Breast epithelium (tissue), 4 donors: ENCODE measurements around the gene PIGQ. TPM values are rescaled to one million over a fixed set of nuclear protein-coding genes. Genes with fewer than 3 reads are reported as not detected.

Experiments
- DNase-seq, 2 donors: peaks; one replicate each; pipeline ENCODE4 v3.0.0-alpha.2; 2019; ENCODE audit warnings: low spot score in 2 of 2
- H3K27ac ChIP-seq, 2 donors: fragments of 200-600 bp; sonication (generic) in 1 of 2; one replicate each; pipeline ENCODE4 v1.5.1; 2016 to 2019; ENCODE audit warnings: mild to moderate bottlenecking in 1 of 2
- H3K27me3 ChIP-seq, 2 donors: fragments of 200-600 bp; sonication (generic) in 1 of 2; one replicate each; pipeline versions ENCODE4 v1.5.1 to v1.6.0; 2017 to 2019; ENCODE audit warnings: control low read depth in 1 of 2, mild to moderate bottlenecking in 1 of 2
- H3K36me3 ChIP-seq: fragments of 200-600 bp; one replicate; pipeline ENCODE4 v1.5.1; 2019
- H3K4me1 ChIP-seq, 2 donors: fragments of 200-600 bp; sonication (generic); one replicate each; pipeline ENCODE4 v1.5.1; 2016 to 2019; ENCODE audit warnings: control low read depth in 1 of 2
- H3K4me3 ChIP-seq, 3 donors: fragments of 200-600 bp; sonication (generic); 1 replicate in 2 of 3; 2 replicates in 1 of 3; pipeline ENCODE4 v1.5.1; 2016 to 2019; ENCODE audit warnings: mild to moderate bottlenecking in 3 of 3, moderate library complexity in 2 of 3
- H3K9me3 ChIP-seq, 2 donors: fragments of 200-600 bp; sonication (generic) in 1 of 2; one replicate each; pipeline ENCODE4 v1.5.1; 2016 to 2019; ENCODE audit warnings: control low read depth in 1 of 2
- POLR2A ChIP-seq: fragments of 450-650 bp; IDR thresholded peaks from one replicate; pipeline ENCODE4 v1.6.1; 2016; ENCODE audit warnings: antibody characterized with exemption, mild to moderate bottlenecking, moderate library complexity
- POLR2AphosphoS5 ChIP-seq, 3 donors: sonication (generic); formaldehyde crosslinking; IDR thresholded peaks; one replicate each; pipeline ENCODE4 v1.6.1; 2017; ENCODE audit warnings: antibody characterized with exemption in 3 of 3
- intact Hi-C: fragments of 100-400 bp; cut with DNase I; formaldehyde crosslinking; loops from one replicate; pipeline ENCODE4 v1.15.1; 2023; ENCODE audit warnings: low total_unique reads
- total RNA-seq, 3 donors: library from RNA; depleted of rRNA; stranded (reverse); fragments of >200 nt; gene quantifications; one replicate each; pipeline ENCODE4 v1.1.0, GENCODE V29; 2016
- TF ChIP-seq, protein P1 (sequence below), 3 donors: fragments of 450-650 bp; IDR thresholded peaks; one replicate each; pipeline ENCODE4 v1.5.1; 2016 to 2017; ENCODE audit warnings: antibody characterized with exemption in 3 of 3, mild to moderate bottlenecking in 3 of 3, moderate library complexity in 3 of 3

Gene PIGQ
- 10 to 100 TPM; 22.2 to 36.1 (median 31.9) TPM for total RNA-seq

DNA sequence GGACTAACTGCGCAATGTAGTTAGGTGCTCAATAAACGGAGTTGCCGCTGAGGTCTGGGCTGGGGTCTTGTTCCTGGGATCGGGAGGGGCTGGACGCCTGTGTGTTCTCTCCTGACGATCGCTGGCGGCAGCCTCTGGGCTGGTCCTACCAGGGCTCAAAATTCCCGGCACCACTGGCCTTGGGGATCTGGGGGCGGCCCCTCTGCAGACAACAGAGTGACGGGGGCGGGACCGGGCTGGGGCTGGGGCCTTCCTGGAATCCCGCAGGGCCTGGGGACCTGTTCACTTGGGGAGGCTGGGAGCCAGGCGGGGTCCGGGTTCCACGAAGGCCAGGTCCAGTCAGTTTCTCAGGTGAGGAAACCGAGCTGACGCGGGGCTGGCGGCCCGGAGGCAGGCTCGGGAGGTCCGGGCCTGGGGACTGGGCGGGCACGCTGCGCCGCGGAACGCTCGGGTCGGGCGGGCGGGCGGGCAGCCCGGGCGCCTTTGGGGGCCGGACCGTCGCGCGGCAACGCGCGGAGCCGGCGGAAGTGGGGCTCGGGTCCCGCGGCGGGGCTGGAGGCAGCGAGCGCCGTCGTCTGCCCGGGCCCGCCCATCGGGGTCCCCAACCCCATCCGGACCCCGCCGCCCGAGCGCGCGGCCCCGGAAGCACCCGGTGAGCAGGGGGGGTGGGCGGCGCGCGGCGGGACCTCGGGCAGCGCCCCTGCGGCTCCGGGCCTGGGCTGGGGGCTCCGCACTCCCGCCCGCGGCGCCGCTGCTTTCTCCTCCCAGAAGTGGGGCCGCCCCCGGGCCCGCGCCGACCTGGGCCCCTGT is at the start of gene PIGQ:
Gene PIGQ, plus strand, starts transcription at position 524 of the 810 bp plus-strand sequence. CDS start 4,107 bp downstream, outside the sequence.
- DNase-seq = peak; percentile 50 to 69
- no peak for TF ChIP-seq POLR2A
- TF ChIP-seq, protein P1, sequence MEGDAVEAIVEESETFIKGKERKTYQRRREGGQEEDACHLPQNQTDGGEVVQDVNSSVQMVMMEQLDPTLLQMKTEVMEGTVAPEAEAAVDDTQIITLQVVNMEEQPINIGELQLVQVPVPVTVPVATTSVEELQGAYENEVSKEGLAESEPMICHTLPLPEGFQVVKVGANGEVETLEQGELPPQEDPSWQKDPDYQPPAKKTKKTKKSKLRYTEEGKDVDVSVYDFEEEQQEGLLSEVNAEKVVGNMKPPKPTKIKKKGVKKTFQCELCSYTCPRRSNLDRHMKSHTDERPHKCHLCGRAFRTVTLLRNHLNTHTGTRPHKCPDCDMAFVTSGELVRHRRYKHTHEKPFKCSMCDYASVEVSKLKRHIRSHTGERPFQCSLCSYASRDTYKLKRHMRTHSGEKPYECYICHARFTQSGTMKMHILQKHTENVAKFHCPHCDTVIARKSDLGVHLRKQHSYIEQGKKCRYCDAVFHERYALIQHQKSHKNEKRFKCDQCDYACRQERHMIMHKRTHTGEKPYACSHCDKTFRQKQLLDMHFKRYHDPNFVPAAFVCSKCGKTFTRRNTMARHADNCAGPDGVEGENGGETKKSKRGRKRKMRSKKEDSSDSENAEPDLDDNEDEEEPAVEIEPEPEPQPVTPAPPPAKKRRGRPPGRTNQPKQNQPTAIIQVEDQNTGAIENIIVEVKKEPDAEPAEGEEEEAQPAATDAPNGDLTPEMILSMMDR (IDR thresholded peaks at IDR 0.05) = no peak
- no peak for TF ChIP-seq POLR2AphosphoS5 (IDR thresholded peaks at IDR 0.05)
- Histone ChIP-seq H3K4me3 (peak within 1 kb of the TSS; percentile 90 to 99 (median 90)), H3K27ac (peak within 1 kb of the TSS; percentile 83 to 92), H3K9me3 (no peaks in the 10 kb centered on the region), H3K4me1 (peaks cover 24 to 30% of the 10 kb centered on the region in 2 donors), H3K27me3 (no peaks in the 10 kb centered on the region), H3K36me3 (no peaks in the 10 kb centered on the region)
- intact Hi-C loops = no loop called here

DNA sequence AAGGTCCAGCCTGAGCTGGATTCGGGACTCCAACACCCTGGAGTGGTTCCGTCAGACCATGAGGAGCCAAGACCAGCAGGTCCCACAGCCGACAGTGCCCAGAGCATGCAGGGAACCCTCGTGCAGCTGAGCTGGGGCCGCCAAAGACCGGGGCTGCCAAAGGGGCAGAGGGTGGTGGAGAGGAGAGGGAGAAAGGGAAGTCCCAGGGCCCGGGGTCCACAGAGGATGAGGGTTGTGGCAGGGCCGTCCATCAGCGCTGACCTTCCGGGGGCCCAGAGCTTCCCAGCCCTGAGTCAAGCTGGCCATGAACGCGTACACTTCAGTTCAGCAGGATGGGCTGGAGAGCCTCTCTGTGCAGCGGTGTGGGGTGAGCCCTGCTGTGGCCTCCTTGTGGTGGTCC is 48.9 kb upstream of the PIGQ start:
- Histone ChIP-seq H3K9me3 (no peaks in the 10 kb centered on the region), H3K27me3 (no peaks in the 10 kb centered on the region), H3K36me3 (no peaks in the 10 kb centered on the region), H3K27ac (no peak overlapping the region), H3K4me3 (no peak overlapping the region), H3K4me1 (peaks cover 0 to 13% of the 10 kb centered on the region in 2 donors)
- TF ChIP-seq POLR2AphosphoS5 (IDR thresholded peaks at IDR 0.05) (no peak), POLR2A (no peak)
- TF ChIP-seq, protein P1 (IDR thresholded peaks at IDR 0.05) = no peak
- no peak for DNase-seq
- intact Hi-C loops = no loop called here

DNA sequence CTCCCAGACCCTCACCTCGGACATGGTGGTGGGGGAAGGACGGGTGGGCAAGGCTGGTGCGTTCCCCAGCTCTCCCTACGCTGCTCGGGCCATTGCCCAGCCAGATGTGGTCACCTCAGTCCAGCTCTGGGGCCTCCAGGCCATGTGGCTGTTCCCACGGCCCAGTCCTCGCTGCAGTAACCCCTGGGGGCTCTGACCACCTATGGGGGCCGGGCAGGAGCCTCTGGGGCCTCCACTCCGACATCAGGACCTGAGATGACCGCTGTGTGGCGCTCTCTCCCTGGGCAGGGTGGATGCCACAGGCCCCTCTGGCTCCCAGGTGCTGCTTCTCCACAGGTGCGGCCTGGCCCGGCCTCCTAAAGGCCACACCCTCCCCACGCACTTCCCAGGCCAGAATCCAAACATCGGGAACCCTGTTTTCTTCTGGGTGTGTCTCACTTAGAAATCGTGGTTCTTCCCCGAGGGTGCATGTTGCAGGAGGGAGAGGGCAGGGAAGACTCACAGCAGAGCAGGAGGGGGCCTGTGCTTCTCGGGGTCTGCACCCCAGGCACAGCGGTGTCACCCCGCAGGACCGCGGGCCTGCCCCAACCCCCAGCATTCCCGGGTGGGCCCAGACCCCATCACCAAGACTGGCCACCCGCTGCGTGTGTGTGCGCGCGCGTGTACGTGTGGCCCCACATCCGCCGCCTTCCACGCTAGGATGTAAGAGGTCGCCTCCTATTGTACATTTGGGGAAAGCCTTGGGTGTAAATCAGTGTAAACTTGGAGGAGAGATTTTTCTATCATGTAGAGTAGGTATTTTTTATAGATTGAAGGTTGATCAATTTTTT is 48.2 kb upstream of the PIGQ start:
- intact Hi-C loops = no loop called here
- Histone ChIP-seq H3K4me3 (no peak overlapping the region), H3K27ac (no peak overlapping the region), H3K9me3 (no peaks in the 10 kb centered on the region), H3K36me3 (no peaks in the 10 kb centered on the region), H3K27me3 (no peaks in the 10 kb centered on the region), H3K4me1 (peaks cover 0 to 20% of the 10 kb centered on the region in 2 donors)
- TF ChIP-seq POLR2AphosphoS5 (IDR thresholded peaks at IDR 0.05) (no peak), POLR2A (no peak)
- TF ChIP-seq, protein P1 (IDR thresholded peaks at IDR 0.05) = no peak
- no peak for DNase-seq

GRCh38 chr16:522320-523096 is 47.3 kb upstream of the PIGQ start:
- Histone ChIP-seq H3K27ac (no peak overlapping the region), H3K27me3 (no peaks in the 10 kb centered on the region), H3K4me1 (peaks cover 0 to 20% of the 10 kb centered on the region in 2 donors), H3K36me3 (no peaks in the 10 kb centered on the region), H3K9me3 (no peaks in the 10 kb centered on the region), H3K4me3 (no peak overlapping the region)
- intact Hi-C loops = no loop called here
- TF ChIP-seq, protein P1 (IDR thresholded peaks at IDR 0.05) = no peak
- TF ChIP-seq POLR2AphosphoS5 (IDR thresholded peaks at IDR 0.05) (no peak), POLR2A (no peak)
- DNase-seq = no peak
